GM21825 (cell line): ENCODE measurements around the gene PI4KA.
"Not testable (repeated sequence)": the region's sequence is repeated elsewhere in the genome, so short reads cannot be mapped to it uniquely, and the experiment has no call there.

ENCODE experiments used
- ATAC-seq: cut with Tn5 transposase; IDR thresholded peaks from one replicate; pipeline ENCODE4 v1.9.1; 2021; ENCODE audit warnings: mild to moderate bottlenecking, moderate library complexity; ENCODE audit not compliant: unreplicated experiment

The PI4KA gene

DNA sequence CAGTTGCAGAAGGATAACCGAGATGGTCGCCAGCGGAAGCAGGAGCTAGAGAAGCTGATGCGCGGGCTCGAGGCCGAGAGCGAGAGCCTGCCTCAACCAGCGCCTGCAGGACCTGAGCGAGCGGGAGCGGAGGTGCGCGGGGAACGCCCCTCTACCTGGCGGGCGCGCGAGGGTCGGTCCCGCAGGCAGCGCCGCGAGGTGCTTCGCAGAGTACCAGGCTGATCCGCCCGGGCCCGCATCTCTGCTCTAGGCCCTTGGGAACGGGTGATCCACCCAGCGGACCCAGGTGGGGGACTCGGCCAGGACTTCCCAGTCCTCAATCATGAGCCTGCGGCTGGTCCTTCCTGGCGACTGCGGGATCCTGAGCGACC is 156.5 kb downstream of the PI4KA start:
- peak; percentile 14 for ATAC-seq

DNA sequence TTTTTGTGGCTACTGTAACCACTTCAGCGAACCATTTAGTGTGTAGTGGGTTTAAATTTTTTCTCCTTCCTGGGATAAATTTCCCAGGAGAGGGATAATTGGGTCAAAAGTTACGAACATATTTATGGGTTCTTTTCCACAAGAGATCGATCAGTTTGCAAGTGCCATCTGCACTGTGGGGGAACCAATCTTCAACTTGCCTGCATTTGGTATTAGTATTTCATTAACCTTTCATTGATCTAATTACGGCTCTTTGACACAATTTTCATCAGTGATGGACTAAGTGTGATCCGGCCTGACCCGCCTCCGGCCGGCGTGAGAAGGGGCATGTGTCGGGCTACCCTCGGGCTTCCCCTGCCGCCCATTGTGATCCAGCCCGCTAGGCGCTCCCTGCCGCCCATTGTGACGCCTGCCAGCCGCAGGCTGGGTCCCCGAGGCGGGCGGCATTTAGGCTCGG is 156.9 kb downstream of the PI4KA start:
- peak; percentile 9 for ATAC-seq

GRCh38 chr22:20700347-20700746 is 158.3 kb downstream of the PI4KA start:
- ATAC-seq: not testable (repeated sequence)

DNA sequence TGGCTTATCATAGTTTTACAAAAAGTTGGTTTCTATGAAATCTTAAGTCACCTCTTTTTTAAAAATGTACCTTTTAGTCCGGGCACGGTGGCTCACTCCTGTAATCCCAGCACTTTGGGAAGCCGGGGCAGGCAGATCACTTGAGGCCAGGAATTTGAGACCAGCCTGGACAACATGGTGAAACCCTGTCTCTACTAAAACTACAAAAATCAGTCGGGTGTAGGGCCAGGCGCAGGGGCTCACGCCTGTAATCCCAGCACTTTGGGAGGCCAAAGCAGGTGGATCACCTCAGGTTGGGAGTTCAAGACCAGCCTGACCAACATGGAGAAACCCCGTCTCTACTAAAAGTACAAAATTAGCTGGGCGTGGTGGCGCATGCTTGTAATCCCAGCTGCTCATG is 158.8 kb downstream of the PI4KA start:
- ATAC-seq: not testable (repeated sequence)

DNA sequence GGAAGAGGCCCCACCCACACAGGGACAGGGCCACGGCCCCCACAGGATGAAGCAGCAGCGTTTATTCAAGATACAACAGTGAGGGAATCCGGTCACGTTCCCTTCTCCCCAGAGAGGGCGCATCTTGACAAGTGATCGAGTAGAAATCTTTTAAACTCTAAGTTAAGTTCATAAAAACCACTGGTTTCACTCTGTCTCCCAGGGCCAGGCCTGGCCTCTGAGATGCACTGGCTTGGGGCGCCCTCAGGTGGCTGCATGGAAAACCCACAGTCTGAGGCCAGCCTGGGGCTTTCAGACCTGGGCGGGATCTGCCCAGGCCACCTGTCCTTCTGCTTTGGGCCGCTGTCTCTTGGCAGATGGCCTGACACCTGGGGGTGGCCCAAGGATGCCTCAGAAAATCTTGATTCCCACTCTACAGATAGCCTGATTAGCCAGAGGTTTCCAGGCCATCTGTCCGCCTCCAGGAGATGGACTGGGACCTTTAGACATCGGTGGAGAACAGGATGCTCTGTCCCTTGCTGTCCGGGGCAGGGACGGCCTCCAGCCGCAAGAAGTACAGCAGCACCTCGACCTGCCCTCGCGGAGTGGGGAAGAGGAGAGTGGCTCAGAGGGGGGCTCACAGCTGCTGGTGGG is 161.0 kb downstream of the PI4KA start:
- ATAC-seq: not testable (repeated sequence)

DNA sequence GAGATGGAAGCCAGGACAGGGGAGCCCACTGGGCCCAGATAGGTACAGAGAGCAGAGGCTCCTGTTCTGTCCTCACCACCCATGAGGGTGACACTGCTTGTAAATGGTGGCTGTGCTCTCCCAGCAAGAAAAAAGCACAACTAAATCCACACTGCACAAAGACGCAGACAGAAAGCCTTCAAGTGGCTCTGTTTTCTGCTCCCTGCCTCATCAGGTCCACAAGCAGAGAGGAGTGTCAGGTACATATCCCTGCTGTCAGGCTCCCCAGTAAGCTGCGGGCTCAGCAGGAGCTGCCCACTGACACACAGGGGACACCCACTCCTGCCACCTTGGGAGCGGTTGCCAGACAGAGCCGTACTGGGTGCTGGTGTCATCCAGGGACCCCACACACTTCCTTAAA is 162.6 kb downstream of the PI4KA start:
- ATAC-seq: not testable (repeated sequence)

DNA sequence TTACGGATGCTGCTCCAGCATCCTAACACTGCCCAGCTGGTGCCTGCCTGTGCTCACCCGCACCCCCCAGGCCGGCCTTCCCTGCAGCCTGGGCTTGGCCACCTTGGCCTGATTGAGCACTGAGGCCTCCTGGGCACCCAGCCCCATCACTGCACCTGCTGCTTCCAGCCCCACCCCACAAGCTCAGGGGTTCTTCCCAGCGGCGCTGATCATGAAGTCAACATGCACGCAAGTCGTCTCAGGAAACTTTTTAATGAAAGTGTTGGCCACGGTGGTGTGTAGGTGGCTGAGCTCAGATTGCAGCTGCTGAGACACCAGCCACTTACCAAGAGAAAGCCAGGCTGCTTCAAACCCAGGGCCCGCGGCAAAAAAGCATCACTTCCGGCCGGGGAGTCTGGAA is 163.4 kb downstream of the PI4KA start:
- not testable (repeated sequence) for ATAC-seq

GRCh38 chr22:20694256-20694655 is 164.4 kb downstream of the PI4KA start:
- not testable (repeated sequence) for ATAC-seq

DNA sequence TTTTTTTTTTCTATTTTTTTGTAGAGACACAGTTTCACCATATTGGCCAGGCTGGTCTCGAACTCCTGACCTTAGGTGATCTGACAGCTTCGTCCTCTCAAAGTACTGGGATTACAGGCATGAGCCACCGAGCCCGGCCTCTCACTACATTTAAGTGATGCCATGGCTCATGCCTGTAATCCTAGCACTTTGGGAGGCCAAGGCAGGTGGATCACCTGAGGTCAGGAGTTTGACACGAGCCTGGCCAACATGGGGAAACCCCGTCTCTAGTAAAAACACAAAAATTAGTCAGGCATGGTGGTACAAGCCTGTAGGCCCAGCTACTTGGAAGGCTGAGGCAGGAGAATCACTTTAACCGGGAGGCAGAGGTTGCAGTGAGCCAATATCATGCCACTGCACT is 165.7 kb downstream of the PI4KA start:
- not testable (repeated sequence) for ATAC-seq

DNA sequence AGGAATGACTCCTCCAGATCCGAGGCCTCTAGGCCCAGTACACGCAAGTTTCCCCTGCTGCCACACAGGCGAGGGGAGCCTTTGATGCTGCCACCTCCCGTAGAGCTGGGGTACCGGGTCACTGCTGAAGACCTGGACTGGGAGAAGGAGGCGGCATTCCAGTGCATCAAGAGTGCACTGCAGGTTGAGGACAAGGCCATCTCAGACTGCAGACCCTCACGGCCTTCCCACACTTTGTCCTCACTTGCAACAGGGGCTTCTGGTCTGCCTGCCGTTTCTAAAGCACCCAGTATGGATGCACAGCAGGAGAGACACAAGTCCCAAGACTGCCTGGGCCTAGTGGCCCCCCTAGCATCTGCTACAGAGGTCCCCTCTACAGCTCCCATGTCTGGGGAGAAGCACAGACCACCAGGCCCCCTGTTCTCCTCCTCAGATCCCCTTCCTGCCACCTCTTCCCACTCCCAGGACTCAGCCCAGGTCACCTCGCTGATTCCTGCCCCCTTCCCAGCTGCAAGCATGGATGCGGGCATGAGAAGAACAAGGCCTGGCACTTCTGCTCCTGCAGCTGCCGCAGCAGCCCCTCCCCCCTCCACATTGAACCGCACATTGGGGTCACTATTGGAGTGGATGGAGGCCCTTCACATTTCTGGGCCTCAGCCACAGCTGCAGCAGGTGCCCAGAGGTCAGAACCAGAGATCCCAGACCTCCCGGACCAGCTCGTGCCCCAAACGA is 167.9 kb downstream of the PI4KA start:
- not testable (repeated sequence) for ATAC-seq

- not testable (repeated sequence) for ATAC-seq
These were observed 171.0 kb downstream of the PI4KA start for GRCh38 chr22:20687356-20688172.

- not testable (repeated sequence) for ATAC-seq
These were observed 172.8 kb downstream of the PI4KA start for GRCh38 chr22:20685764-20686163.

DNA sequence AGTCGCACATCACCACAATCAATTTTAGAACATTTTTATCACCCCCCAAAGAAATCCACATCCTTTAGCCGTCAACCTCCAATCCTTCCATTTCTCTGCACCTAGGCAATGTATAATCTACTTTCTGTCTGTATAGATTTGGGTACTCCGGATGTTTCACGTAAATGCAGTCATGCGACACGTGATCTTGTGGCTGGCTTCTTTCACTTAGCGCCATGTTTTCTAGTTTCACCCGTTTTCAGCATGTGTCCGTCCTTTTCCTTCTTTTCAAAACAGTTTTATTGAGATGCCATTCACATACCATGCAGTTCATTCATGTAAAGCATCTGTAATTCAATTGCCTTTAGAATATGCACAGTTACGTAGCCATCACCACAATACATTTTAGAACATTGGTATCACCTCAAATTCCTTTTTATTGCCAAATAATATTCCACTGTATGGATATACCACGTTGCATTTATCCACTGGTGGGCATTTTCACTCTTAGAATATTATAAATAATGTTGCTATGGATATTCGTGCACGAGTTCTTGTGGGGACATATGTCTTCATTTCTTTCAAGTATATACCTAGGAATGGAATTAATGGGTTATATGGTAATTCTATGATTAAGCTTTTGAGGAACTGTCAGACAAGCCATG is 179.7 kb downstream of the PI4KA start:
- ATAC-seq: not testable (repeated sequence)

DNA sequence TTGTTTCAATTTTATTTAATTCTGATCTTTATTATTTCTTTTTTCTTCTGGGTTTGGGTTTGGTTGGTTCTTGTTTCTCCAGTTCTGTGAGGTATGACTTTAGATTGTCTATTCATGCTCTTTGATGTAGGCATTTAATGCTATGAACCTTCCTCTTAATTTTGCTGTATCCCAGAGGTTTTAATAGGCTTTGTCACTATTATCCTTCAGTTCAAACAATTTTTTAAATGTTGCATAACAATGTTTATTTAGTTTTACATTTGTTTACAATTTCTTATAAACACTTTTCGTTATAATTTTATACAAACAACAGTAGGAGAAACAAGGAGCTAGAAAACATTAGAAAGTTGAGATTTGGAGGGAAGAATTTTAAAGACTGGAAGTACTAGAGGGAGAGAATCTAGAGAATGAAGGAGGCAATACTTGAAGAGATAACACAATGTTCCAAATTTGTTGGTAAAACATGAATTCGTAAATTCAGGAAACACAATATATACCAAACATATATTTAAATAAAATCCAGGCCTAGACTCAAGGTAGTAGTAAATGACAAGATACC is 180.8 kb downstream of the PI4KA start:
- no peak for ATAC-seq

- not testable (repeated sequence) for ATAC-seq
These were observed 183.0 kb downstream of the PI4KA start for GRCh38 chr22:20675613-20676012.

GRCh38 chr22:20674998-20675397 is 183.6 kb downstream of the PI4KA start:
- no peak for ATAC-seq

GRCh38 chr22:20673295-20674195 is 185.1 kb downstream of the PI4KA start:
- ATAC-seq: no peak

DNA sequence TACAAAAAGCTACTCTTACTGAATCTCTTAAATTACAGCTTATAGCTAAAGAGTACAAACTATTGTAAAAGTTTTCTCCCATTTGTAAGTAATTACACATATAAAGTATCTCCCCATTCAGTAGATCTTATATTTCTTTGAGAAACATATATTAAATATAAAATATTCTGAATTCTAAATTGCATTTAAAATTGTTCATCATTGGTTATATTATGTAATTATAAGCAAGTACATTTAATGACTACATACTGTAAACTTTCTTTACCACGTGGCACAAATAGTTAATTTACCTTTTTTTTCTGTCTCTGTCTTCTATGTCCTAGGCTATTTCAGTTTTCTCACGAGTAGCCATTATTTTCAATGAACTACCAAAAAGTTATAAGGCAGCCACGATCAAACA is 185.9 kb downstream of the PI4KA start:
- no peak for ATAC-seq

GRCh38 chr22:20672082-20672424 is 186.6 kb downstream of the PI4KA start:
- no peak for ATAC-seq
